CD4-positive, alpha-beta T cell (primary cell): ENCODE data around the gene HOTAIR. TPM values are rescaled to one million over a fixed set of nuclear protein-coding genes. Genes with fewer than 3 reads are reported as not detected.
A peak's percentile ranks its signal among the peaks of the same experiment; 100 is the strongest.

Experiments used
- ATAC-seq: fragments of 200-7000 bp; cut with Tn5 transposase; one replicate; pipeline ENCODE4 v1.10.0; 2022; ENCODE audit warnings: mild to moderate bottlenecking; ENCODE audit not compliant: poor library complexity
- CTCF ChIA-PET: fragments of 350-600 bp; sonication (Branson Sonifier 250); formaldehyde crosslinking; loops from one replicate; lab custom pipeline; 2021; ENCODE audit warnings: antibody characterized with exemption, inconsistent platforms; lab: Charles Lee
- POLR2A ChIA-PET: fragments of 350-600 bp; sonication (Branson Sonifier 250); formaldehyde crosslinking; loops from one replicate; lab custom pipeline; 2021; ENCODE audit warnings: antibody characterized with exemption, inconsistent platforms; lab: Charles Lee
- DNase-seq, 14 experiments: peaks; one replicate each; pipeline ENCODE4 v3.0.0-alpha.2; 2013 to 2020; ENCODE audit warnings: mixed read lengths in 2 of 14
- H3K27ac ChIP-seq, 2 donors: one replicate each; pipeline versions ENCODE4 v1.5.1 to v1.7.0; 2013; ENCODE audit warnings: low read length in 2 of 2, low read depth in 1 of 2, mild to moderate bottlenecking in 1 of 2
- H3K27me3 ChIP-seq, 2 experiments: 1 replicate in 1 of 2; 2 replicates in 1 of 2; pipeline versions ENCODE4 v1.6.1 to v1.7.0; 2013; ENCODE audit warnings: low read length in 2 of 2, control low read depth in 1 of 2, mild to moderate bottlenecking in 1 of 2, moderate library complexity in 1 of 2; ENCODE audit not compliant: insufficient read depth in 2 of 2, control insufficient read depth in 1 of 2
- H3K36me3 ChIP-seq: one replicate; pipeline ENCODE4 v1.6.1; 2013; ENCODE audit warnings: low read length, control low read depth; ENCODE audit not compliant: insufficient read depth
- H3K4me1 ChIP-seq: one replicate; pipeline ENCODE4 v1.6.1; 2013; ENCODE audit warnings: low read length, control low read depth; ENCODE audit not compliant: insufficient read depth
- H3K4me3 ChIP-seq: one replicate; pipeline ENCODE4 v1.5.1; 2013; ENCODE audit warnings: mild to moderate bottlenecking, low read length, moderate library complexity
- H3K9me3 ChIP-seq, 2 experiments: 1 replicate in 1 of 2; 2 replicates in 1 of 2; pipeline versions ENCODE4 v1.6.1 to v1.7.0; 2013; ENCODE audit warnings: low read length in 2 of 2, mild to moderate bottlenecking in 2 of 2, control low read depth in 1 of 2, moderate library complexity in 1 of 2; ENCODE audit not compliant: control insufficient read depth in 1 of 2, insufficient read depth in 1 of 2
- H3K27ac Mint-ChIP-seq: one replicate; pipeline ENCODE4 v1.8.0; 2020; ENCODE audit warnings: mixed read lengths
- H3K27me3 Mint-ChIP-seq: one replicate; pipeline ENCODE4 v1.8.0; 2021; ENCODE audit warnings: mixed read lengths
- H3K36me3 Mint-ChIP-seq: one replicate; pipeline ENCODE4 v1.8.0; 2021; ENCODE audit warnings: low read depth, mixed read lengths
- H3K4me1 Mint-ChIP-seq: one replicate; pipeline ENCODE4 v1.8.0; 2021; ENCODE audit warnings: low read depth, mixed read lengths
- H3K4me3 Mint-ChIP-seq: one replicate; pipeline ENCODE4 v1.8.0; 2020; ENCODE audit warnings: mild to moderate bottlenecking, mixed read lengths
- H3K9me3 Mint-ChIP-seq: one replicate; pipeline ENCODE4 v1.8.0; 2020; ENCODE audit warnings: mixed read lengths
- CTCF ChIP-seq: fragments of 200-600 bp; IDR thresholded peaks from one replicate; pipeline ENCODE4 v1.8.0; 2022; ENCODE audit warnings: antibody characterized with exemption, mild to moderate bottlenecking
- intact Hi-C, 2 experiments: fragments of 100-400 bp; cut with DNase I in 1 of 2; cut with micrococcal nuclease in 1 of 2; formaldehyde crosslinking; loops; one replicate each; pipeline versions ENCODE4 v1.15.1 to v1.9.0; 2023 to 2025; cut with DNase I, micrococcal nuclease
- total RNA-seq, 174 experiments: library from RNA in 2 of 174; stranded (reverse) in 2 of 174; gene quantifications; one replicate each; pipeline ENCODE4 v1.2.3 and lab custom pipeline; 2021 to 2026

HOTAIR gene
- total RNA-seq, 2 experiments from 2014 or later: not detected

GRCh38 chr12:54015018-54015931 lies 40.5 kb upstream of the HOTAIR start:
- H3K36me3 ChIP-seq: no peaks in the 10 kb centered on the region
- DNase-seq (no peak), ATAC-seq (no peak)
- H3K4me1 Mint-ChIP-seq: peaks cover 31% of the 10 kb centered on the region
- peaks cover 88 to 95% of the 10 kb centered on the region in 2 experiments for H3K27me3 ChIP-seq
- no peaks in the 10 kb centered on the region for H3K36me3 Mint-ChIP-seq
- no peaks in the 10 kb centered on the region for H3K9me3 Mint-ChIP-seq
- TF ChIP-seq CTCF: no peak
- intact Hi-C loops: loop anchor here in 1 of 2 experiments (2.0 kb wide), 1 partner anchor 14 kb away; the partner anchor contains the start of gene HOXC6
- H3K4me3 ChIP-seq: no peak overlapping the region
- no peak overlapping the region for H3K27ac ChIP-seq
- H3K27me3 Mint-ChIP-seq: peaks cover 93% of the 10 kb centered on the region
- H3K27ac Mint-ChIP-seq: no peak overlapping the region
- peaks cover 0 to 30% of the 10 kb centered on the region in 2 experiments for H3K9me3 ChIP-seq
- peak overlapping the region; percentile 56 for H3K4me3 Mint-ChIP-seq
- POLR2A ChIA-PET: interaction anchor here (1.7 to 2.1 kb wide), 2 partner anchors 38 to 172 kb away, joined by 4 to 6 read pairs; partner anchors contain the start of gene HOXC4
- CTCF ChIA-PET: interaction anchor here (0.8 to 2.0 kb wide), 3 partner anchors 10 to 192 kb away, joined by 3 to 6 read pairs (median 4); no protein-coding TSS in a partner anchor
- H3K4me1 ChIP-seq: peaks cover 48% of the 10 kb centered on the region

- H3K27me3 ChIP-seq: peaks cover 90 to 95% of the 10 kb centered on the region in 2 experiments
- no peaks in the 10 kb centered on the region for H3K36me3 Mint-ChIP-seq
- CTCF ChIA-PET: no interaction called here
- TF ChIP-seq CTCF: no peak
- POLR2A ChIA-PET: no interaction called here
- peaks cover 0 to 37% of the 10 kb centered on the region in 2 experiments for H3K9me3 ChIP-seq
- no peak overlapping the region for H3K27ac Mint-ChIP-seq
- H3K4me1 Mint-ChIP-seq: peaks cover 38% of the 10 kb centered on the region
- peaks cover 52% of the 10 kb centered on the region for H3K4me1 ChIP-seq
- no peaks in the 10 kb centered on the region for H3K36me3 ChIP-seq
- H3K27ac ChIP-seq: no peak overlapping the region
- H3K27me3 Mint-ChIP-seq: peaks cover 93% of the 10 kb centered on the region
- DNase-seq: no peak
- intact Hi-C loops: loop anchor here in 1 of 2 experiments (2.0 kb wide), 1 partner anchor 14 kb away; the partner anchor contains the start of gene HOXC6
- H3K4me3 Mint-ChIP-seq: peak overlapping the region; percentile 56
- H3K4me3 ChIP-seq: no peak overlapping the region
- no peak for ATAC-seq
- H3K9me3 Mint-ChIP-seq: no peaks in the 10 kb centered on the region
These were observed 39.7 kb upstream of the HOTAIR start for GRCh38 chr12:54014377-54015017.

- intact Hi-C loops: no loop called here
- peaks cover 100% of the 10 kb centered on the region for H3K27me3 Mint-ChIP-seq
- TF ChIP-seq CTCF: no peak
- ChIA-PET POLR2A (interaction anchor here (1.0 kb wide), 1 partner anchor 9 kb away, joined by 3 read pairs; no protein-coding TSS in a partner anchor), CTCF (interaction anchor here (0.8 to 1.7 kb wide), 2 partner anchors 9 to 188 kb away, joined by 3 to 6 read pairs; no protein-coding TSS in a partner anchor)
- Histone ChIP-seq H3K36me3 (no peaks in the 10 kb centered on the region), H3K27me3 (peaks cover 91 to 93% of the 10 kb centered on the region in 2 experiments), H3K4me3 (no peak overlapping the region), H3K4me1 (peaks cover 53% of the 10 kb centered on the region), H3K27ac (no peak overlapping the region), H3K9me3 (peaks cover 0 to 30% of the 10 kb centered on the region in 2 experiments)
- no peaks in the 10 kb centered on the region for H3K36me3 Mint-ChIP-seq
- H3K4me3 Mint-ChIP-seq: no peak overlapping the region
- no peak overlapping the region for H3K27ac Mint-ChIP-seq
- ATAC-seq: no peak
- peaks cover 48% of the 10 kb centered on the region for H3K4me1 Mint-ChIP-seq
- H3K9me3 Mint-ChIP-seq: no peaks in the 10 kb centered on the region
- no peak for DNase-seq
These were observed 38.1 kb upstream of the HOTAIR start for GRCh38 chr12:54012631-54013409.
